GM12874 (cell line): ENCODE data around the gene ARHGAP10.

Experiments used
- CTCF ChIP-seq: IDR thresholded peaks from 2 replicates; pipeline ENCODE4 v1.5.1; 2011; ENCODE audit warnings: low read depth, mild to moderate bottlenecking, control low read depth, low read length, moderate library complexity; ENCODE audit not compliant: insufficient read depth

ARHGAP10 gene

GRCh38 chr4:147964266-147964880 is 232.5 kb downstream of the ARHGAP10 start:
- no peak for TF ChIP-seq CTCF

- no peak for TF ChIP-seq CTCF
These were observed 233.2 kb downstream of the ARHGAP10 start for GRCh38 chr4:147965056-147965455.

- TF ChIP-seq CTCF, result no peak
These were observed 234.0 kb downstream of the ARHGAP10 start for GRCh38 chr4:147965873-147966272.

GRCh38 chr4:147968641-147969040 is 236.8 kb downstream of the ARHGAP10 start:
- TF ChIP-seq CTCF, result no peak

- no peak for TF ChIP-seq CTCF
These were observed 237.9 kb downstream of the ARHGAP10 start for GRCh38 chr4:147969573-147970385.

- TF ChIP-seq CTCF, result no peak
These were observed 239.2 kb downstream of the ARHGAP10 start for GRCh38 chr4:147971116-147971515.

- TF ChIP-seq CTCF, result no peak
These were observed 243.4 kb downstream of the ARHGAP10 start for GRCh38 chr4:147975325-147975724.
